Measurements from ENCODE around the gene DEPP1.

Gene DEPP1

GRCh38 chr10:44950326-44951225 is 28.0 kb downstream of the DEPP1 start:
- no peak for DNase-seq

GRCh38 chr10:44949915-44950314 is 28.7 kb downstream of the DEPP1 start:
- DNase-seq = no peak

- DNase-seq = no peak
Measured at GRCh38 chr10:44949127-44949802, 29.3 kb downstream of the DEPP1 start.

GRCh38 chr10:44948642-44949041 is 30.0 kb downstream of the DEPP1 start:
- DNase-seq = no peak

GRCh38 chr10:44947371-44948152 is 31.0 kb downstream of the DEPP1 start:
- DNase-seq = no peak

GRCh38 chr10:44946205-44946604 is 32.4 kb downstream of the DEPP1 start:
- DNase-seq = no peak

DNA sequence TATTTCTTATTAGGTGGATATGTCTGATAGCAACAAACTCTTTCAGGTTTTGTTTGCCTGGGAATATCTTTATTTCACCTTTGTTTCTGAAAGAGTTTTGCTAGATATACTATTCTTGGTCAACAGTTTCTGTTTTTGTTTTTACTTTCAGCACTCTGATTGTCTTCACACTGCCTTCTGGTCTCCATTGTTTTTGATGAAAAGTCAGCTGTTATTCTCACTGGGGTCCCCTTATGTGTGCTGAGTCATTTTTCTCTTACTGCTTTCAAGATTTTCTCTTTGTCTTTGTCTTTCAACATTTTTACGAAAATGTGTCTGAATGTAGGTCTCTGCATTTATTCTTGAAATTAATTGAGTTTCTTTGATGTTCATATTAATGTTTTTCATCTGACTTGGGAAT is 34.3 kb downstream of the DEPP1 start:
- no peak for DNase-seq

- DNase-seq = no peak
Measured at GRCh38 chr10:44939691-44940401, 38.8 kb downstream of the DEPP1 start.

GRCh38 chr10:44938956-44939355 is 39.7 kb downstream of the DEPP1 start:
- no peak for DNase-seq

DNA sequence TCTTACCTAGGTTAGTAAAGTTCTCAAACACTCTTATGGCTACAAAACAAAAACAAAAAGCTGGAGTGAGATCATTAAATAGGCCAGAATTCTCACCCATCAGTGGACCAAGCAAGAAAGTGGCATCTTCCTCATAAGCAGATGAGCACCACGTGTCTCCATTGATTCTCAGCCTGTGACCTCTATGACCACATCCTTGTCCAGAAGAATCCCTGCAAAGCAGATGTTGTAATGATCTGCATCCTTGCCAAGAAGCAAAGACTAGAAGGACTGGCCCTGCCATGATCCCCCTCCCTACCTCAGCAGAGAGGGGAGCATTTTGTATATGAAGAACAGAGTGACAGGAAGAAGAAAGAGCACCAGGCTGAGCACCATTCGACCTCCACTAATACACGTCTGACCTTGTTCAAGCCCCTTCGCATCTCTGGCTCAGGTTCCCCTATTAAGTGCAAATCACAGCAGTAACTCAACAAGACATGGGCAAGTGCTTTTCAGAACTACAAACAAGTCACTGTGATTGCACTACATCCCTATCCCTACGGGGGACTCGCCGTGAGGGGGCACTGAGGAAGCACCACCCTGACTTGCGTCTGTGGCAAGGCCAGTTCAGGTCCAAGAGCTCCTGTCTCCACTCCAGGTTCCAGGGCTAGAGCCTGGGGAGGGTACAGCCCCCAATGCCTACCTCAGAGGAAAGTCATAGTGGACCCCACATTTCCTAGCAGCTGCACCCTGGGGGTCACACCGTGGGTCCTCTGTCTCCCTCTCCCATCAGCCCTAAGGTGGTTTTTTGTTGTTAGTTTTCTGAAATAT is 41.2 kb downstream of the DEPP1 start:
- no peak for DNase-seq

GRCh38 chr10:44936314-44936975 is 42.2 kb downstream of the DEPP1 start:
- no peak for DNase-seq

- DNase-seq = no peak
Measured at GRCh38 chr10:44935966-44936295, 42.7 kb downstream of the DEPP1 start.

DNA sequence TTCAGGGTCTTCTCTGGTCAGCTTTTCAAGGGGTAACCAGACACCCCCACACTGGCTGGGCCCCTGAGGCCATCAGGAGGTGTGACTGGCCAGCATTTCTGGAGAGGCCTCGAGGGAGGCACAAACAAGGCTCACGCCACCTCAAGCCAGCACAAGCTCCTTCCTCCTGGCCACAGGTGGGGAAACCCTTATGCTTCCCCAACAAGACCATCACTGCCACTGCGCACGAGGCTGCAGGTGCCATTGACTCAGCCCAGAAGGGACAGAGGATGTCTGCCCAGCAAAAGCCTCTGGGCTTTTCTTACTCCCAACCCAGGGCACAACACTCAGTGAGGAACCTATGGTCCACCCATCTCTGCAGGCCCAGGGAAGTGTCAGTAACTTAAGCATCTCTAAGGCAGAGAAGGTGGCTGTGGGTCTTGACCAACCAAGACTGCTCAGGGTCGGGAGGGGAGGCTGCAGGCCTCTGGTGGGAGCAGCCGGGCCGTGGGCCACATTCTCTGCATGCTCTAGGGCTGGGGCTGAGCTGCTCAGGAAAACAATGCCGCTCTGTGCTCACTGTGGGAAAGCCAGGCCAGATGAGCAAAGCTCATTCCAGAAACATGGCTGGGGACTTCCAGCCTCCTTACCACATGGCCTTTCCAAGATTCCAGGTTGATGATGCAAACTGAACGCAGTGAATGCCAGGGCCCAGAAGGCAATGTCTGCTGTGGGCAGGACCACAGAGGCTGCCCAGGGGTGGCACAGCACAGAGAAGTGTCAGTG is 43.2 kb downstream of the DEPP1 start:
- no peak for DNase-seq

GRCh38 chr10:44934416-44935200 is 44.0 kb downstream of the DEPP1 start:
- no peak for DNase-seq

- no peak for DNase-seq
Measured at GRCh38 chr10:44933451-44934321, 44.9 kb downstream of the DEPP1 start.

- DNase-seq = peak; percentile 63
Measured at GRCh38 chr10:44932517-44933450, 45.8 kb downstream of the DEPP1 start.
